Stimulated activated naive B cell treated with anti-CD40 and anti-IgM and Interleukin-4, amounts not matched to agents 10 μg/mL and 1 μg/mL and 100 μg/mL, for 72 hours (primary cell): ENCODE measurements around the gene CEP135.
A peak's percentile ranks its signal among the peaks of the same experiment; 100 is the strongest.

Experiments
- ATAC-seq, 2 donors: fragments of 150-1000 bp; cut with Tn5 transposase; replicated peaks; 2 replicates each; pipeline ENCODE4 v1.10.0; 2021; ENCODE audit warnings: moderate library complexity in 1 of 2
- DNase-seq: peaks from one replicate; pipeline ENCODE4 v3.0.0; 2021
- H3K27ac Mint-ChIP-seq: one replicate; pipeline ENCODE4 v1.8.0; 2022; ENCODE audit warnings: mild to moderate bottlenecking, mixed read lengths
- H3K27me3 Mint-ChIP-seq, 2 donors: one replicate each; pipeline ENCODE4 v1.8.0; 2022; ENCODE audit warnings: mixed read lengths in 2 of 2
- H3K36me3 Mint-ChIP-seq, 2 donors: one replicate each; pipeline ENCODE4 v1.8.0; 2022; ENCODE audit warnings: mixed read lengths in 2 of 2, mild to moderate bottlenecking in 1 of 2
- H3K4me1 Mint-ChIP-seq, 2 donors: one replicate each; pipeline ENCODE4 v1.8.0; 2022; ENCODE audit warnings: mixed read lengths in 2 of 2, mild to moderate bottlenecking in 1 of 2
- H3K4me3 Mint-ChIP-seq, 2 donors: one replicate each; pipeline ENCODE4 v1.8.0; 2022; ENCODE audit warnings: mild to moderate bottlenecking in 2 of 2, mixed read lengths in 2 of 2, moderate library complexity in 1 of 2
- H3K9me3 Mint-ChIP-seq, 2 donors: one replicate each; pipeline ENCODE4 v1.8.0; 2022; ENCODE audit warnings: mixed read lengths in 2 of 2, mild to moderate bottlenecking in 1 of 2

CEP135 gene

GRCh38 chr4:56008206-56008605 is 59.5 kb downstream of the CEP135 start:
- DNase-seq: no peak
- peaks cover 6 to 25% of the 10 kb centered on the region in 2 donors for H3K4me1 Mint-ChIP-seq
- no peak for ATAC-seq
- peaks cover 0 to 1% of the 10 kb centered on the region in 2 donors for H3K9me3 Mint-ChIP-seq
- peaks cover 52 to 79% of the 10 kb centered on the region in 2 donors for H3K36me3 Mint-ChIP-seq
- no peak overlapping the region for H3K4me3 Mint-ChIP-seq
- no peak overlapping the region for H3K27ac Mint-ChIP-seq
- no peaks in the 10 kb centered on the region for H3K27me3 Mint-ChIP-seq

GRCh38 chr4:56026596-56026995 is 77.9 kb downstream of the CEP135 start:
- Mint-ChIP-seq H3K27me3 (no peaks in the 10 kb centered on the region), H3K4me1 (no peaks in the 10 kb centered on the region), H3K27ac (no peak overlapping the region), H3K9me3 (peaks cover 4 to 12% of the 10 kb centered on the region in 2 donors), H3K4me3 (no peak overlapping the region), H3K36me3 (peaks cover 45 to 69% of the 10 kb centered on the region in 2 donors)
- DNase-seq (no peak), ATAC-seq (no peak)

GRCh38 chr4:56028165-56028564 is 79.4 kb downstream of the CEP135 start:
- H3K27me3 Mint-ChIP-seq: no peaks in the 10 kb centered on the region
- peaks cover 4 to 12% of the 10 kb centered on the region in 2 donors for H3K9me3 Mint-ChIP-seq
- ATAC-seq (no peak), DNase-seq (no peak)
- H3K4me3 Mint-ChIP-seq: no peak overlapping the region
- no peaks in the 10 kb centered on the region for H3K4me1 Mint-ChIP-seq
- peaks cover 37 to 54% of the 10 kb centered on the region in 2 donors for H3K36me3 Mint-ChIP-seq
- no peak overlapping the region for H3K27ac Mint-ChIP-seq

- Mint-ChIP-seq H3K4me1 (peaks cover 4 to 14% of the 10 kb centered on the region in 2 donors), H3K4me3 (no peak overlapping the region), H3K36me3 (peaks cover 6 to 9% of the 10 kb centered on the region in 2 donors), H3K9me3 (peaks cover 3 to 5% of the 10 kb centered on the region in 2 donors), H3K27me3 (peaks cover 0 to 5% of the 10 kb centered on the region in 2 donors), H3K27ac (no peak overlapping the region)
- ATAC-seq (no peak), DNase-seq (no peak)
Observed at GRCh38 chr4:56038487-56039162, 89.9 kb downstream of the CEP135 start.

GRCh38 chr4:56040842-56041241 is 92.1 kb downstream of the CEP135 start:
- Mint-ChIP-seq H3K9me3 (peaks cover 2 to 5% of the 10 kb centered on the region in 2 donors), H3K4me3 (no peak overlapping the region), H3K27me3 (peaks cover 0 to 5% of the 10 kb centered on the region in 2 donors), H3K27ac (no peak overlapping the region), H3K4me1 (peaks cover 6 to 18% of the 10 kb centered on the region in 2 donors), H3K36me3 (peaks cover under 1 to 1% of the 10 kb centered on the region in 2 donors)
- no peak for DNase-seq
- ATAC-seq: no peak

- H3K4me3 Mint-ChIP-seq: no peak overlapping the region
- ATAC-seq (no peak), DNase-seq (no peak)
- peaks cover 6 to 18% of the 10 kb centered on the region in 2 donors for H3K4me1 Mint-ChIP-seq
- H3K36me3 Mint-ChIP-seq: no peaks in the 10 kb centered on the region
- H3K27me3 Mint-ChIP-seq: peaks cover 0 to 5% of the 10 kb centered on the region in 2 donors
- H3K9me3 Mint-ChIP-seq: peaks cover 0 to under 1% of the 10 kb centered on the region in 2 donors
- H3K27ac Mint-ChIP-seq: peak overlapping the region; percentile 43
Observed at GRCh38 chr4:56042225-56042624, 93.5 kb downstream of the CEP135 start.

- ATAC-seq (no peak), DNase-seq (no peak)
- Mint-ChIP-seq H3K4me3 (peak overlapping the region; percentile 80 to 82), H3K27me3 (peaks cover 10 to 14% of the 10 kb centered on the region in 2 donors), H3K9me3 (no peaks in the 10 kb centered on the region), H3K4me1 (peaks cover 4 to 15% of the 10 kb centered on the region in 2 donors), H3K27ac (no peak overlapping the region), H3K36me3 (no peaks in the 10 kb centered on the region)
Observed at GRCh38 chr4:56048383-56048701, 99.6 kb downstream of the CEP135 start.

- peaks cover 4 to 12% of the 10 kb centered on the region in 2 donors for H3K4me1 Mint-ChIP-seq
- DNase-seq: peak; percentile 47
- peak overlapping the region; percentile 51 for H3K27ac Mint-ChIP-seq
- no peaks in the 10 kb centered on the region for H3K9me3 Mint-ChIP-seq
- H3K27me3 Mint-ChIP-seq: peaks cover 10 to 14% of the 10 kb centered on the region in 2 donors
- peak; percentile 95 to 97 for ATAC-seq
- H3K36me3 Mint-ChIP-seq: no peaks in the 10 kb centered on the region
- H3K4me3 Mint-ChIP-seq: peak overlapping the region; percentile 80 to 94
Observed at GRCh38 chr4:56048702-56049431, 100.1 kb downstream of the CEP135 start.

- DNase-seq: no peak
- Mint-ChIP-seq H3K4me1 (peaks cover 2 to 10% of the 10 kb centered on the region in 2 donors), H3K9me3 (no peaks in the 10 kb centered on the region), H3K27me3 (peaks cover 10 to 18% of the 10 kb centered on the region in 2 donors), H3K36me3 (no peaks in the 10 kb centered on the region), H3K4me3 (no peak overlapping the region), H3K27ac (no peak overlapping the region)
- no peak for ATAC-seq
Observed at GRCh38 chr4:56050625-56051024, 101.9 kb downstream of the CEP135 start.

- no peak for DNase-seq
- no peaks in the 10 kb centered on the region for H3K9me3 Mint-ChIP-seq
- H3K27me3 Mint-ChIP-seq: peaks cover 10 to 18% of the 10 kb centered on the region in 2 donors
- H3K4me1 Mint-ChIP-seq: peaks cover 2 to 10% of the 10 kb centered on the region in 2 donors
- ATAC-seq: no peak
- H3K27ac Mint-ChIP-seq: no peak overlapping the region
- H3K36me3 Mint-ChIP-seq: no peaks in the 10 kb centered on the region
- no peak overlapping the region for H3K4me3 Mint-ChIP-seq
Observed at GRCh38 chr4:56051029-56051709, 102.4 kb downstream of the CEP135 start.

GRCh38 chr4:56051710-56052075 is 102.9 kb downstream of the CEP135 start:
- no peak for DNase-seq
- no peaks in the 10 kb centered on the region for H3K36me3 Mint-ChIP-seq
- H3K4me1 Mint-ChIP-seq: peaks cover 2 to 10% of the 10 kb centered on the region in 2 donors
- H3K4me3 Mint-ChIP-seq: no peak overlapping the region
- no peak overlapping the region for H3K27ac Mint-ChIP-seq
- no peaks in the 10 kb centered on the region for H3K9me3 Mint-ChIP-seq
- ATAC-seq: no peak
- H3K27me3 Mint-ChIP-seq: peaks cover 10 to 18% of the 10 kb centered on the region in 2 donors

GRCh38 chr4:56052481-56052880 is 103.7 kb downstream of the CEP135 start:
- DNase-seq (no peak), ATAC-seq (no peak)
- H3K27me3 Mint-ChIP-seq: peaks cover 10 to 18% of the 10 kb centered on the region in 2 donors
- no peaks in the 10 kb centered on the region for H3K9me3 Mint-ChIP-seq
- no peaks in the 10 kb centered on the region for H3K36me3 Mint-ChIP-seq
- H3K27ac Mint-ChIP-seq: no peak overlapping the region
- H3K4me1 Mint-ChIP-seq: peaks cover 2 to 10% of the 10 kb centered on the region in 2 donors
- H3K4me3 Mint-ChIP-seq: no peak overlapping the region

- Mint-ChIP-seq H3K4me3 (no peak overlapping the region), H3K27ac (no peak overlapping the region), H3K36me3 (no peaks in the 10 kb centered on the region), H3K4me1 (peaks cover 2 to 10% of the 10 kb centered on the region in 2 donors), H3K9me3 (no peaks in the 10 kb centered on the region), H3K27me3 (peaks cover 10 to 18% of the 10 kb centered on the region in 2 donors)
- ATAC-seq (no peak), DNase-seq (no peak)
Observed at GRCh38 chr4:56052966-56053365, 104.2 kb downstream of the CEP135 start.
